A549 (cell line): ENCODE results near the gene GPATCH8. TPM values are rescaled to one million over a fixed set of nuclear protein-coding genes. Genes with fewer than 3 reads are reported as not detected.

Source experiments
- ATAC-seq, 2 experiments: fragments of 200-7000 bp in 1 of 2; fragments of >200 bp in 1 of 2; cut with Nextera tagmentation in 1 of 2; cut with Tn5 transposase in 1 of 2; 3 replicates each; pipeline versions ENCODE4 v1.8.0 to v1.9.1; 2018 to 2020; ENCODE audit warnings: mild to moderate bottlenecking in 1 of 2, moderate library complexity in 1 of 2
- CTCF ChIA-PET: fragments of 300-600 bp; sonication (Branson Sonifier 250); formaldehyde crosslinking; extraction: SDS; loops from one replicate; lab custom pipeline; 2021; ENCODE audit warnings: antibody characterized with exemption, inconsistent platforms; lab: Yijun Ruan, JAX
- POLR2A ChIA-PET: fragments of 350-600 bp; formaldehyde crosslinking; extraction: SDS; loops from one replicate; lab custom pipeline; 2021; ENCODE audit warnings: antibody characterized with exemption, inconsistent platforms; lab: Yijun Ruan, JAX
- DNase-seq, 2 experiments: peaks; one replicate each; pipeline versions ENCODE4 v3.0.0 to v3.0.0-alpha.2; 2011 to 2016; ENCODE audit warnings: low read depth in 1 of 2, low spot score in 1 of 2
- FAIRE-seq: peaks from 2 replicates; lab custom pipeline; 2011; peaks lifted over from hg19 to GRCh38; lab: Jason Lieb, UNC
- H3K27ac ChIP-seq, 2 experiments: fragments of >200 bp; sonication (Bioruptor Twin); formaldehyde crosslinking; 3 replicates each; pipeline ENCODE4 v1.5.1; 2016 to 2017
- H3K4me1 ChIP-seq: fragments of >200 bp; sonication (Bioruptor Twin); formaldehyde crosslinking; 3 replicates; pipeline ENCODE4 v1.6.1; 2016
- H3K4me2 ChIP-seq: fragments of >200 bp; sonication (Bioruptor Twin); formaldehyde crosslinking; 3 replicates; pipeline ENCODE4 v1.6.1; 2016
- H3K4me3 ChIP-seq: fragments of >200 bp; sonication (Bioruptor Twin); formaldehyde crosslinking; 3 replicates; pipeline ENCODE4 v1.5.1; 2016
- H3K9me3 ChIP-seq: fragments of >200 bp; sonication (Bioruptor Twin); formaldehyde crosslinking; 3 replicates; pipeline ENCODE4 v1.6.1; 2016
- CHD4 ChIP-seq: fragments of 200-600 bp; sonication (generic); IDR thresholded peaks from 2 replicates; pipeline ENCODE4 v1.6.1; 2016; ENCODE audit warnings: antibody characterized with exemption, mild to moderate bottlenecking, borderline replicate concordance
- FOSL2 ChIP-seq, 2 experiments: fragments of 450-650 bp in 1 of 2; fragments of >200 bp in 1 of 2; sonication (Bioruptor Twin) in 1 of 2; formaldehyde crosslinking; IDR thresholded peaks; 2 replicates each; pipeline versions ENCODE4 v1.5.0 to v1.6.1; 2016 to 2020; ENCODE audit warnings: mild to moderate bottlenecking in 1 of 2, moderate library complexity in 1 of 2
- FOXS1 ChIP-seq: fragments of 250-450 bp; sonication (Bioruptor Pico); IDR thresholded peaks from 2 replicates; pipeline ENCODE4 v1.5.0; 2020; ENCODE audit warnings: mild to moderate bottlenecking, moderate library complexity
- GATA3 ChIP-seq: IDR thresholded peaks from 2 replicates; pipeline ENCODE4 v1.6.1; 2012; ENCODE audit warnings: borderline replicate concordance
- HDAC2 ChIP-seq: fragments of 200-600 bp; sonication (generic); IDR thresholded peaks from 2 replicates; pipeline ENCODE4 v1.6.1; 2016
- HEYL ChIP-seq: fragments of 250-450 bp; sonication (Bioruptor Pico); IDR thresholded peaks from 2 replicates; pipeline ENCODE4 v1.8.0; 2021; ENCODE audit warnings: mild to moderate bottlenecking, moderate library complexity
- HOXB13 ChIP-seq: fragments of 250-450 bp; sonication (Bioruptor Pico); IDR thresholded peaks from 2 replicates; pipeline ENCODE4 v1.5.0; 2020; ENCODE audit warnings: low read depth, mild to moderate bottlenecking, moderate library complexity
- HOXB5 ChIP-seq: fragments of 250-450 bp; sonication (Bioruptor Pico); IDR thresholded peaks from 2 replicates; pipeline ENCODE4 v1.5.0; 2020; ENCODE audit warnings: mild to moderate bottlenecking, moderate library complexity
- JUNB ChIP-seq: fragments of >200 bp; sonication (Bioruptor Twin); formaldehyde crosslinking; IDR thresholded peaks from 2 replicates; pipeline ENCODE4 v1.6.1; 2016
- KDM1A ChIP-seq: fragments of 200-600 bp; sonication (generic); IDR thresholded peaks from 2 replicates; pipeline ENCODE4 v1.6.1; 2016; ENCODE audit warnings: low read depth, mild to moderate bottlenecking
- MAX ChIP-seq: IDR thresholded peaks from 2 replicates; pipeline ENCODE4 v1.6.1; 2012
- NFE2L2 ChIP-seq: fragments of 150-350 bp; conservative IDR thresholded peaks from 2 replicates; pipeline ENCODE4 v1.6.1; 2014; ENCODE audit warnings: low read length
- PBX3 ChIP-seq: IDR thresholded peaks from 2 replicates; pipeline ENCODE4 v1.6.1; 2012
- PHF8 ChIP-seq: fragments of 200-600 bp; sonication (generic); IDR thresholded peaks from 2 replicates; pipeline ENCODE4 v1.6.1; 2016; ENCODE audit warnings: low read depth, mild to moderate bottlenecking, antibody characterized with exemption, moderate library complexity, borderline replicate concordance
- POLR2AphosphoS2 ChIP-seq: conservative IDR thresholded peaks from 2 replicates; pipeline ENCODE4 v1.6.1; 2012; ENCODE audit warnings: low read length, improper control_type of control experiment, inconsistent platforms
- RARB ChIP-seq: fragments of 250-450 bp; sonication (Bioruptor Pico); IDR thresholded peaks from 2 replicates; pipeline ENCODE4 v1.8.0; 2021; ENCODE audit warnings: mild to moderate bottlenecking, moderate library complexity
- RCOR1 ChIP-seq: fragments of 150-350 bp; IDR thresholded peaks from 2 replicates; pipeline ENCODE4 v1.6.1; 2014; ENCODE audit warnings: antibody characterized with exemption, low read length, low read depth
- RFX5 ChIP-seq: fragments of 450-650 bp; IDR thresholded peaks from 2 replicates; pipeline ENCODE4 v1.7.1; 2014; ENCODE audit warnings: antibody characterized with exemption, mild to moderate bottlenecking, moderate library complexity
- SREBF2 ChIP-seq: fragments of 450-650 bp; IDR thresholded peaks from 2 replicates; pipeline ENCODE4 v1.6.1; 2014; ENCODE audit warnings: mild to moderate bottlenecking, moderate library complexity
- USF2 ChIP-seq: fragments of 450-650 bp; IDR thresholded peaks from 2 replicates; pipeline ENCODE4 v1.6.1; 2014; ENCODE audit warnings: antibody characterized with exemption
- ZNF302 ChIP-seq: fragments of 250-450 bp; sonication (Bioruptor Pico); IDR thresholded peaks from 2 replicates; pipeline ENCODE4 v1.9.0; 2021; ENCODE audit warnings: inconsistent platforms, mild to moderate bottlenecking, moderate library complexity
- WGBS: methylation state at CpG from one replicate; pipeline ENCODE4 v1.1.6; 2017; ENCODE audit errors: missing lambda C conversion rate; 5-methylcytosine and 5-hydroxymethylcytosine counted together
- polyA plus RNA-seq, 4 experiments: library from polyadenylated mRNA; depleted of rRNA in 3 of 4; stranded (reverse); fragments of >200 nt; fragmentation: RNase III in 1 of 4; extraction: RNeasy Plus Mini Kit Qiagen cat#74134 plus additional on column Dnase treatment in 1 of 4; gene quantifications; 2 replicates in 3 of 4; 3 replicates in 1 of 4; pipeline ENCODE4 v1.2.3, GENCODE V29; 2011 to 2017
- TF ChIP-seq, protein P1 (sequence below): fragments of >200 bp; sonication (Bioruptor Twin); formaldehyde crosslinking; IDR thresholded peaks from 3 replicates; pipeline ENCODE4 v1.5.1; 2016
- TF ChIP-seq, protein P2 (sequence below): fragments of >200 bp; sonication (Bioruptor Twin); formaldehyde crosslinking; IDR thresholded peaks from 3 replicates; pipeline ENCODE4 v1.6.1; 2016

Gene GPATCH8
- polyA plus RNA-seq, 2 of the 4 experiments (the other 2 are of a cell fraction): 21.7 to 27.3 TPM

DNA sequence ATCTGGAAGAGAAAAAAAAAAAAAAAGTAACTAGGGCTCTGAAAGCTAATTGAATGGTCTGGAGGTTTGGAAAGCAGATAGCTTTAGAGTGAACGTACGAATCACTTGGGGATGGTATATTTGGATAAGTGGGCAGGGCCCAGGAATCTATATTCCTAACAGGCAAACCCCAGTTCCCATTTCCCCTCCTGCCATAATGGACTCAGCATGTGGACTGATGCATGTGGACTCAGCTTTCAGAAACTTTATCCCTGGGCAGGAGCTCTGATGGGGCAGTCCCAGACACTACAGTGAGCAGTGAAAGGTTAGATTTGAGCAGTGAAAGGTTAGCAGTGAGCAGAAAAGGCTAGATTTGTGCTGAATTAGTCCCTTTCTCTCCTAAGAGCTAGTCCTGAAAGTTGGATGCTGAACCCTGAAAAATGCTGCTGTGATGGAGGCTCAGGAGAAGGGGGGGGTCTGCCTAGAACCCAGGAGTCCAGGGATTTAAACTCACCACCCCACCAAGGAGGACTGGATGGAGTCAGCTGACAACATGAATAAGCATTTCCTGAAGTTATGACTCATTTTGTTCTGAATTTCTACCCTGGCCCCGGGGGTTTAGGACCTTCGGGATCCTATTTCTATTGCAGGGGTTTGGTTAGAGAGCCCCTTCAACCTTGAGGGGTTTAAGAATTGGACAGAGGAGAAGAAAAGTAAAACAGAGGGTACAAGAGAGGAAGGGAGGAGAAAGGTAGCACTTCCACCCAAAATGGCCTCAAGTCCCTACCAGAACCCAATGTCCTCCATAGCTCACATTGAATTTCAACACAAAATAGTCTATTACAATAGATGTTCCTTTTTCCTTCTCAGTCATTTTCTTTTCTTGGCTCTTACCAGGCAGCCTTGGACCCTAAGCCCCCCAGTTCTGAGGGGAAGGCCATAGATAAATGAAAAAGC is 43.7 kb upstream of the GPATCH8 start (continued):
- TF ChIP-seq FOSL2 (IDR thresholded peaks at IDR 0.05): 0 out of 2 replicates have a peak, but pooled peaks have one; percentile 25
- peak; percentile 81 for TF ChIP-seq FOSL2 (CRISPR knock-in tag; IDR thresholded peaks at IDR 0.05)
- TF ChIP-seq, protein P1, sequence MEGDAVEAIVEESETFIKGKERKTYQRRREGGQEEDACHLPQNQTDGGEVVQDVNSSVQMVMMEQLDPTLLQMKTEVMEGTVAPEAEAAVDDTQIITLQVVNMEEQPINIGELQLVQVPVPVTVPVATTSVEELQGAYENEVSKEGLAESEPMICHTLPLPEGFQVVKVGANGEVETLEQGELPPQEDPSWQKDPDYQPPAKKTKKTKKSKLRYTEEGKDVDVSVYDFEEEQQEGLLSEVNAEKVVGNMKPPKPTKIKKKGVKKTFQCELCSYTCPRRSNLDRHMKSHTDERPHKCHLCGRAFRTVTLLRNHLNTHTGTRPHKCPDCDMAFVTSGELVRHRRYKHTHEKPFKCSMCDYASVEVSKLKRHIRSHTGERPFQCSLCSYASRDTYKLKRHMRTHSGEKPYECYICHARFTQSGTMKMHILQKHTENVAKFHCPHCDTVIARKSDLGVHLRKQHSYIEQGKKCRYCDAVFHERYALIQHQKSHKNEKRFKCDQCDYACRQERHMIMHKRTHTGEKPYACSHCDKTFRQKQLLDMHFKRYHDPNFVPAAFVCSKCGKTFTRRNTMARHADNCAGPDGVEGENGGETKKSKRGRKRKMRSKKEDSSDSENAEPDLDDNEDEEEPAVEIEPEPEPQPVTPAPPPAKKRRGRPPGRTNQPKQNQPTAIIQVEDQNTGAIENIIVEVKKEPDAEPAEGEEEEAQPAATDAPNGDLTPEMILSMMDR: no peak
- TF ChIP-seq CHD4: no peak

- peak; percentile 77; the same call in 1 of the 2 replicates for TF ChIP-seq HDAC2
- TF ChIP-seq ZNF302: no peak
- TF ChIP-seq USF2: no peak
- TF ChIP-seq, protein P2, sequence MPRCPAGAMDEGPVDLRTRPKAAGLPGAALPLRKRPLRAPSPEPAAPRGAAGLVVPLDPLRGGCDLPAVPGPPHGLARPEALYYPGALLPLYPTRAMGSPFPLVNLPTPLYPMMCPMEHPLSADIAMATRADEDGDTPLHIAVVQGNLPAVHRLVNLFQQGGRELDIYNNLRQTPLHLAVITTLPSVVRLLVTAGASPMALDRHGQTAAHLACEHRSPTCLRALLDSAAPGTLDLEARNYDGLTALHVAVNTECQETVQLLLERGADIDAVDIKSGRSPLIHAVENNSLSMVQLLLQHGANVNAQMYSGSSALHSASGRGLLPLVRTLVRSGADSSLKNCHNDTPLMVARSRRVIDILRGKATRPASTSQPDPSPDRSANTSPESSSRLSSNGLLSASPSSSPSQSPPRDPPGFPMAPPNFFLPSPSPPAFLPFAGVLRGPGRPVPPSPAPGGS: peak; percentile 33; the same call in 1 of the 3 replicates
- peak; percentile 76; the same call in 1 of the 2 replicates for TF ChIP-seq MAX
- no peak for TF ChIP-seq SREBF2
- TF ChIP-seq HEYL (CRISPR knock-in tag): no peak
- 0 out of 2 replicates have a peak, but pooled peaks have one; percentile 32 for TF ChIP-seq HOXB5
- no peak for TF ChIP-seq FOXS1 (CRISPR knock-in tag)
- TF ChIP-seq CHD4: peak; percentile 93
- TF ChIP-seq HOXB13: 0 out of 2 replicates have a peak, but pooled peaks have one; percentile 45
- no peak for TF ChIP-seq RARB (CRISPR knock-in tag)
- peak; percentile 96 for TF ChIP-seq KDM1A
- ChIA-PET POLR2A (interaction anchor here (0.6 to 5.6 kb wide), 10 partner anchors 10 to 269 kb away, joined by 3 to 110 read pairs (median 3); partner anchors contain the start of genes FZD2 and GPATCH8), CTCF (interaction anchor here (0.7 to 8.7 kb wide), 17 partner anchors 9 to 322 kb away, joined by 3 to 145 read pairs (median 4); partner anchors contain the start of gene FZD2)
- FAIRE-seq: no peak
- ATAC-seq: peak; percentile 28 to 37
- H3K4me3 ChIP-seq: no peak overlapping the region
- H3K9me3 ChIP-seq: peaks cover 14% of the 10 kb centered on the region
- peak overlapping the region; percentile 93 to 94 for H3K27ac ChIP-seq
- H3K4me2 ChIP-seq: peak overlapping the region; percentile 84
- peak in 1 of 2 experiments; percentile 49 for DNase-seq
- H3K4me1 ChIP-seq: peaks cover 71% of the 10 kb centered on the region
- 34% methylated on average over 5 of the region's 5 CpGs for WGBS
Measured at GRCh38 chr17:44543905-44544523, 40.8 kb upstream of the GPATCH8 start.

DNA sequence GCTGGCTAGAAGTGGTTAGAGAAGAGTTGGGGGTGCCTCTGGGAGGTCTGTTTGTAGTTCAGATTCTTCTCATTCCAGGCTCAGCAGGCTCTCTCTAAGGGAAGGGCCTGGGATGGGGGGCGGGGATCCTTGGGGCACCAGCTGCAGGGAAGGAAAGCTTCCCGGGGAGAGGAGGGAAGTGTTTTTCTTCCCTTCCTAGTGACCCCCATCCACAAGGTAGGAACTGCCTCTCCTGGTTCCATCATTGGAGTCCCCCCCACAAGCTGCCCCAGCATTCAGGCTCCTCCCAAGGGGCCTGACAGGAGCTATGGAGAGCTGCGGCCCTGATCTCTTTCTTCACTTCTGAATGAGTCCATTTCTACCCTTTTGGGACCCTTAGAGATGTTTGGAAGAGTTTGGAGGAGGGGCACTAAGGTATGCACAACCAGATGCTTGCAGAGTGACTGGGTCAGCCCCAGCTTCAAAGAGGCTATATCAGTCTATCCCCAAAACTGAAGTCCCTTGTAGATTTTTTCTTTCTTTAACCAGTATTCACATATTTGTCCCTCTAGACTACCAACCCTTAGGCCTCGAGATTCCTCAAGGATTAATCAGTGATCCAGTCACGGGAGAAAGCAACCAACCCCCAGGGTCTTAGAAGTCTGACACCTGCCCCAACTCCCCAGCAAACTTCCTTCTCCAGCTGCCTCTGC is 40.2 kb upstream of the GPATCH8 start:
- Histone ChIP-seq H3K4me2 (peak overlapping the region; percentile 84), H3K4me1 (peaks cover 66% of the 10 kb centered on the region), H3K27ac (peak overlapping the region; percentile 93 to 94), H3K4me3 (no peak overlapping the region), H3K9me3 (peaks cover 14% of the 10 kb centered on the region)
- ChIA-PET CTCF (interaction anchor here (0.7 to 8.7 kb wide), 18 partner anchors 10 to 321 kb away, joined by 3 to 145 read pairs (median 4); partner anchors contain the start of gene FZD2), POLR2A (interaction anchor here (0.6 to 5.6 kb wide), 11 partner anchors 10 to 268 kb away, joined by 3 to 110 read pairs (median 3); partner anchors contain the start of genes FZD2 and GPATCH8)
- FAIRE-seq (peak; percentile 99), DNase-seq (peak; percentile 94 to 98), ATAC-seq (peak; percentile 80 to 91)
- 7% methylated on average over 5 of the region's 5 CpGs for WGBS
- no peak for TF ChIP-seq PHF8
- TF ChIP-seq RFX5: no peak
- TF ChIP-seq PBX3: peak; percentile 82
- no peak for TF ChIP-seq POLR2AphosphoS2
- peak; percentile 89 for TF ChIP-seq GATA3
- TF ChIP-seq NFE2L2: no peak
- TF ChIP-seq RARB (CRISPR knock-in tag): no peak
- TF ChIP-seq HEYL (CRISPR knock-in tag): no peak
- no peak for TF ChIP-seq RCOR1
- peak; percentile 84 for TF ChIP-seq JUNB
- TF ChIP-seq MAX: peak; percentile 73
